ENCODE measurements around the gene VRK2. TPM values are rescaled to one million over a fixed set of nuclear protein-coding genes. Genes with fewer than 3 reads are reported as not detected.

Gene VRK2
- total RNA-seq, 2 experiments from 2014 or later: 17.2 to 22.7 TPM

GRCh38 chr2:58120626-58121229 is 74.1 kb downstream of the VRK2 start:
- POLR2A ChIA-PET: interaction anchor here (0.6 to 1.1 kb wide), 3 partner anchors 12 to 467 kb away, joined by 3 read pairs; no protein-coding TSS in a partner anchor
- CTCF ChIA-PET (ENCODE audit: unreplicated experiment): no interaction called here
- no TSS peak for BruUV-seq (replicated peaks)

GRCh38 chr2:58122040-58122439 is 75.4 kb downstream of the VRK2 start:
- no peak overlapping the region for H3K4me3 ChIP-seq (ENCODE audit: low read depth, low read length, poor library complexity, severe bottlenecking)
- DNase-seq (ENCODE audit: low spot score): no peak
- no peak overlapping the region for H3K4me2 ChIP-seq (ENCODE audit: low read length)
- no peaks in the 10 kb centered on the region for H3K9me3 ChIP-seq (ENCODE audit: low read length)
- H3K79me2 ChIP-seq (ENCODE audit: insufficient read depth, low read depth, low read length): no peaks in the 10 kb centered on the region
- ChIA-PET CTCF (ENCODE audit: unreplicated experiment) (no interaction called here), POLR2A (interaction anchor here (0.9 kb wide), 1 partner anchor 28 kb away, joined by 4 read pairs; no protein-coding TSS in a partner anchor)
- 0 out of 2 replicates have a peak, but pooled peaks cover 3% of the 10 kb centered on the region for H3K36me3 ChIP-seq (ENCODE audit: insufficient read depth, low read length)
- intact Hi-C loops (cut with micrococcal nuclease; ENCODE audit: unreplicated experiment): no loop called here
- TF ChIP-seq EZH2phosphoT487 (IDR thresholded peaks at IDR 0.05; ENCODE audit: borderline replicate concordance, low read depth, low read length): no peak
- no peak for TF ChIP-seq CTCF (conservative IDR thresholded peaks at IDR 0.05; ENCODE audit: low read length)
- H3K4me1 ChIP-seq (ENCODE audit: insufficient read depth, low read length, poor library complexity, severe bottlenecking): no peaks in the 10 kb centered on the region
- H3K9me2 ChIP-seq (ENCODE audit: insufficient read depth, low read length): no peaks in the 10 kb centered on the region
- BruUV-seq (replicated peaks): no TSS peak
- H3K27ac ChIP-seq (ENCODE audit: low read depth, low read length, poor library complexity, severe bottlenecking): no peak overlapping the region
- no peaks in the 10 kb centered on the region for H4K20me1 ChIP-seq (ENCODE audit: insufficient read depth, low read length)
- no peak overlapping the region for H2AFZ ChIP-seq (ENCODE audit: low read length)

More at GRCh38 chr2:58120626-58121229, 74.1 kb downstream of the VRK2 start:
- Histone ChIP-seq H3K4me3 (ENCODE audit: low read depth, low read length, poor library complexity, severe bottlenecking) (no peak overlapping the region), H3K36me3 (ENCODE audit: insufficient read depth, low read length) (0 out of 2 replicates have a peak, but pooled peaks cover 3% of the 10 kb centered on the region), H2AFZ (ENCODE audit: low read length) (no peak overlapping the region), H3K27ac (ENCODE audit: low read depth, low read length, poor library complexity, severe bottlenecking) (no peak overlapping the region), H3K9me3 (ENCODE audit: low read length) (no peaks in the 10 kb centered on the region), H3K4me1 (ENCODE audit: insufficient read depth, low read length, poor library complexity, severe bottlenecking) (no peaks in the 10 kb centered on the region), H3K4me2 (ENCODE audit: low read length) (no peak overlapping the region), H3K79me2 (ENCODE audit: insufficient read depth, low read depth, low read length) (no peaks in the 10 kb centered on the region), H4K20me1 (ENCODE audit: insufficient read depth, low read length) (no peaks in the 10 kb centered on the region), H3K9me2 (ENCODE audit: insufficient read depth, low read length) (no peaks in the 10 kb centered on the region)
- DNase-seq (ENCODE audit: low spot score): no peak
- intact Hi-C loops (cut with micrococcal nuclease; ENCODE audit: unreplicated experiment): no loop called here
- TF ChIP-seq EZH2phosphoT487 (IDR thresholded peaks at IDR 0.05; ENCODE audit: borderline replicate concordance, low read depth, low read length) (no peak), CTCF (conservative IDR thresholded peaks at IDR 0.05; ENCODE audit: low read length) (no peak)

GRCh38 chr2:58122540-58122939 is 75.9 kb downstream of the VRK2 start:
- no peak for DNase-seq (ENCODE audit: low spot score)
- Histone ChIP-seq H3K9me3 (ENCODE audit: low read length) (no peaks in the 10 kb centered on the region), H3K4me3 (ENCODE audit: low read depth, low read length, poor library complexity, severe bottlenecking) (no peak overlapping the region), H3K9me2 (ENCODE audit: insufficient read depth, low read length) (no peaks in the 10 kb centered on the region), H3K36me3 (ENCODE audit: insufficient read depth, low read length) (0 out of 2 replicates have a peak, but pooled peaks cover 3% of the 10 kb centered on the region), H3K27ac (ENCODE audit: low read depth, low read length, poor library complexity, severe bottlenecking) (no peak overlapping the region), H3K79me2 (ENCODE audit: insufficient read depth, low read depth, low read length) (no peaks in the 10 kb centered on the region), H4K20me1 (ENCODE audit: insufficient read depth, low read length) (no peaks in the 10 kb centered on the region), H3K4me1 (ENCODE audit: insufficient read depth, low read length, poor library complexity, severe bottlenecking) (no peaks in the 10 kb centered on the region), H3K4me2 (ENCODE audit: low read length) (no peak overlapping the region), H2AFZ (ENCODE audit: low read length) (no peak overlapping the region)
- CTCF ChIA-PET (ENCODE audit: unreplicated experiment): no interaction called here
- no peak for TF ChIP-seq CTCF (conservative IDR thresholded peaks at IDR 0.05; ENCODE audit: low read length)
- TF ChIP-seq EZH2phosphoT487 (IDR thresholded peaks at IDR 0.05; ENCODE audit: borderline replicate concordance, low read depth, low read length): no peak
- intact Hi-C loops (cut with micrococcal nuclease; ENCODE audit: unreplicated experiment): no loop called here
- no TSS peak for BruUV-seq (replicated peaks)
- POLR2A ChIA-PET: interaction anchor here (0.9 kb wide), 1 partner anchor 28 kb away, joined by 4 read pairs; no protein-coding TSS in a partner anchor

Data from OCI-LY7 (cell line).